Stimulated activated naive CD4-positive, alpha-beta T cell treated with Interleukin-2 at 50 U/mL for 16 hours (primary cell): ENCODE results near the gene BMPR1B.
"Not testable (repeated sequence)": the region's sequence is repeated elsewhere in the genome, so short reads cannot be mapped to it uniquely, and the experiment has no call there.

Experiments
- DNase-seq: peaks from one replicate; lab custom pipeline; 2025; lab: John Stamatoyannopoulos, UW

Gene BMPR1B

GRCh38 chr4:94763005-94763404 lies 5.2 kb downstream of the BMPR1B start:
- no peak for DNase-seq

GRCh38 chr4:94763500-94763899 lies 5.7 kb downstream of the BMPR1B start:
- DNase-seq = no peak

GRCh38 chr4:94764069-94764468 lies 6.3 kb downstream of the BMPR1B start:
- DNase-seq = no peak

GRCh38 chr4:94765174-94765573 lies 7.4 kb downstream of the BMPR1B start:
- no peak for DNase-seq

- DNase-seq = no peak
Observed at GRCh38 chr4:94765648-94766047, 7.9 kb downstream of the BMPR1B start.

- DNase-seq = no peak
Observed at GRCh38 chr4:94766856-94767255, 9.1 kb downstream of the BMPR1B start.

GRCh38 chr4:94767446-94767845 lies 9.7 kb downstream of the BMPR1B start:
- no peak for DNase-seq

GRCh38 chr4:94782707-94783106 lies 25.0 kb downstream of the BMPR1B start:
- DNase-seq = no peak

GRCh38 chr4:94791701-94792100 lies 33.9 kb downstream of the BMPR1B start:
- no peak for DNase-seq

- no peak for DNase-seq
Observed at GRCh38 chr4:94798808-94799207, 41.1 kb downstream of the BMPR1B start.

GRCh38 chr4:94801016-94801415 lies 43.3 kb downstream of the BMPR1B start:
- DNase-seq = no peak

- no peak for DNase-seq
Observed at GRCh38 chr4:94802091-94802490, 44.3 kb downstream of the BMPR1B start.

- no peak for DNase-seq
Observed at GRCh38 chr4:94803181-94803580, 45.4 kb downstream of the BMPR1B start.

GRCh38 chr4:94804650-94805049 lies 46.9 kb downstream of the BMPR1B start:
- DNase-seq = no peak

- no peak for DNase-seq
Observed at GRCh38 chr4:94806376-94806775, 48.6 kb downstream of the BMPR1B start.

- no peak for DNase-seq
Observed at GRCh38 chr4:94811643-94812042, 53.9 kb downstream of the BMPR1B start.

- no peak for DNase-seq
Observed at GRCh38 chr4:94813221-94813620, 55.5 kb downstream of the BMPR1B start.

- no peak for DNase-seq
Observed at GRCh38 chr4:94814237-94814636, 56.5 kb downstream of the BMPR1B start.

- no peak for DNase-seq
Observed at GRCh38 chr4:94819371-94820168, 61.8 kb downstream of the BMPR1B start.

- DNase-seq = no peak
Observed at GRCh38 chr4:94826206-94826605, 68.5 kb downstream of the BMPR1B start.

GRCh38 chr4:94827481-94828110 lies 69.8 kb downstream of the BMPR1B start:
- DNase-seq = no peak

GRCh38 chr4:94828882-94829281 lies 71.1 kb downstream of the BMPR1B start:
- DNase-seq = no peak

GRCh38 chr4:94831607-94832006 lies 73.9 kb downstream of the BMPR1B start:
- no peak for DNase-seq

GRCh38 chr4:94832329-94832728 lies 74.6 kb downstream of the BMPR1B start:
- not testable (repeated sequence) for DNase-seq
